ENCODE measurements around the gene JADE2.

- TF ChIP-seq CTCF (IDR thresholded peaks at IDR 0.05) (no peak), POLR2A (IDR thresholded peaks at IDR 0.05) (no peak)
Observed at GRCh38 chr5:134493461-134494055, 31.9 kb upstream of the JADE2 start.
